Stimulated activated CD8-positive, alpha-beta memory T cell treated with anti-CD3 and anti-CD28 coated beads, Interleukin-4, amount 100 ng/mL, for 1 hour (primary cell): Measurements from ENCODE around the gene ANKRD63.

Experiments
- DNase-seq, 2 donors: peaks; one replicate each; pipeline ENCODE4 v3.0.0-alpha.2; 2020; ENCODE audit warnings: low read depth in 2 of 2, low spot score in 1 of 2

Gene ANKRD63

GRCh38 chr15:40245666-40246450, 37.0 kb downstream of the ANKRD63 start:
- DNase-seq, result no peak

GRCh38 chr15:40244961-40245523, 37.8 kb downstream of the ANKRD63 start:
- no peak for DNase-seq

- no peak for DNase-seq
Observed at GRCh38 chr15:40243126-40243810, 39.6 kb downstream of the ANKRD63 start.

- DNase-seq, result no peak
Observed at GRCh38 chr15:40242601-40243000, 40.3 kb downstream of the ANKRD63 start.

GRCh38 chr15:40242213-40242599, 40.7 kb downstream of the ANKRD63 start:
- DNase-seq, result no peak

- no peak for DNase-seq
Observed at GRCh38 chr15:40241269-40242212, 41.3 kb downstream of the ANKRD63 start.

GRCh38 chr15:40240619-40241221, 42.1 kb downstream of the ANKRD63 start:
- no peak for DNase-seq

GRCh38 chr15:40239693-40240618, 42.9 kb downstream of the ANKRD63 start:
- DNase-seq, result no peak

GRCh38 chr15:40239404-40239692, 43.5 kb downstream of the ANKRD63 start:
- no peak for DNase-seq

- DNase-seq, result no peak
Observed at GRCh38 chr15:40238532-40239403, 44.1 kb downstream of the ANKRD63 start, which contains the start of gene PAK6. Gene PAK6 (plus strand): TSS chr15:40239063. CDS start chr15:40264786, 25,723 bp downstream.

GRCh38 chr15:40235201-40235885, 47.5 kb downstream of the ANKRD63 start:
- DNase-seq, result no peak

- DNase-seq, result no peak
Observed at GRCh38 chr15:40234783-40235182, 48.1 kb downstream of the ANKRD63 start.

- DNase-seq, result no peak
Observed at GRCh38 chr15:40233727-40234577, 48.9 kb downstream of the ANKRD63 start.

GRCh38 chr15:40232625-40233070, 50.2 kb downstream of the ANKRD63 start:
- no peak for DNase-seq
